GM21367 (cell line): ENCODE data around the gene CT45A8.
"Not testable (repeated sequence)": the region's sequence is repeated elsewhere in the genome, so short reads cannot be mapped to it uniquely, and the experiment has no call there.

Source experiments
- ATAC-seq: cut with Tn5 transposase; IDR thresholded peaks from one replicate; pipeline ENCODE4 v1.9.1; 2021; ENCODE audit not compliant: unreplicated experiment

CT45A8 gene, protein sequence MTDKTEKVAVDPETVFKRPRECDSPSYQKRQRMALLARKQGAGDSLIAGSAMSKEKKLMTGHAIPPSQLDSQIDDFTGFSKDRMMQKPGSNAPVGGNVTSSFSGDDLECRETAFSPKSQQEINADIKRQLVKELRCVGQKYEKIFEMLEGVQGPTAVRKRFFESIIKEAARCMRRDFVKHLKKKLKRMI

DNA sequence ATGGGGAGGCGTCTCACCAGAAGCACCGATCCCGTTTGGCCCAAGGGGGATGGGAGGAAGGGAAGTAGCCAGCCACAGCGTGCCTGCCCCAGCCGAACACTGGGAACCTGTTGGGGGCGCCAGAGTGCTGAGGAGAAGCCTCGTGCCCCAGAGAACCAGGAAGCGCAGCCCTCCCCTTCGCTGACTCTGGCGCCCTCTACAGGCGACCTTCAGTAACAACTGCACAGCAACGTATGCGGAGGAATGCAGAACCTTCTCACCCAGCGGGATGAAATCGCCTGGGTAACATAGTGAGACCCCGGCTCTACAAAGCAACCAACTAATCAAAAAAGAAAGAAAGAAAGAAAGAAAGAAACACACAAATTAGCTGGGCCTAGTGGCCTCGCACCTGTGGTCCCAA, at the start of gene CT45A8:
Gene CT45A8, minus strand, starts transcription at position 101 of the 400 bp plus-strand sequence. CDS start 3,755 bp downstream, outside the sequence.
- not testable (repeated sequence) for ATAC-seq

DNA sequence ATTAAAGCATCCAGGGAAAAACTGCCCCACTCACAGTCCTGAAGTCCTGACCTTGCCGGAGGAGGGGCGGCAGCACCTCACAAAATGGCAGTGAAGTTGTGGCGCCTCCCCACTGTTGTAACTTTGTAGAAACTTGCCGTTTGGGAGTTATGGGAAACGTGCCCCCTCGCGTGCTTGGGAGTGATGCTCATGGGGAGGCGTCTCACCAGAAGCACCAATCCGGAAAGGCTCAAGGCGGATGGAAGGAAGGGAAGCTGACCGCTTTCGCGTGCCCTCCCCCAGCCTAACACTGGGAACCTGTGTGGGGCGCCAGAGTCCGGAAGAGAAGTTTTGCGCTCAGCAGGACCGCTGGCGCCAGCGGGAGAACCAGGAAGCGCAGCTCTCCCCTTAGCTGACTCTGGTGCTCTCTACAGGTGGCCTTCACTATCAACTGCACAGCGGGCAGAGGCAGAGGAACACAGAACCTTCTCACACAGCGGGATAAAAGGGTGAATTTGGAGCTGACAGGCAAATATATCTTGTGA, 39.0 kb upstream of the CT45A8 start, which contains the start of the genes CT45A10 and SAGE1:
Gene CT45A10, minus strand, starts transcription at position 151 of the 524 bp plus-strand sequence. CDS start 8,100 bp downstream, outside the sequence.
Gene SAGE1, plus strand, starts transcription at position 423 of the 524 bp plus-strand sequence. CDS start 2,527 bp downstream, outside the sequence.
- no peak for ATAC-seq

DNA sequence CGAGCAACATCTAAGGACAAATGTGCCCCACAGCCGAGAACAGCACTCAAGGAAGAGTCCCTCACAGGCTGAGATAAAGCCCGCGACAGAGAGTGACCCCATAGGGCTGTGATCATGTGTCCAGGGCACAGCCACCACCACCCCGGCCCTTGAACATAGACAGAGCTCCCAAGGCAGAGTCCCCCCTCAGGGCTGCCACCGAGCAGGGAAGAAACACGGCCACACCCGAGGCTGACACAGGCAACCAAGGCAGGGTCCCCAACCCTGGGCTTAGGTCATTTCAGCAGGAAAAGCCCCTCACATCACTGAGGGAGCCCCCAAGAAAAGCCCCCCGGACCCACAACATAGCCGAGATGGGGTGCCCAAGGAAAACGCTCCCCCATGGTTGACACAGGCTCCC, 38.4 kb upstream of the CT45A8 start:
- no peak for ATAC-seq

DNA sequence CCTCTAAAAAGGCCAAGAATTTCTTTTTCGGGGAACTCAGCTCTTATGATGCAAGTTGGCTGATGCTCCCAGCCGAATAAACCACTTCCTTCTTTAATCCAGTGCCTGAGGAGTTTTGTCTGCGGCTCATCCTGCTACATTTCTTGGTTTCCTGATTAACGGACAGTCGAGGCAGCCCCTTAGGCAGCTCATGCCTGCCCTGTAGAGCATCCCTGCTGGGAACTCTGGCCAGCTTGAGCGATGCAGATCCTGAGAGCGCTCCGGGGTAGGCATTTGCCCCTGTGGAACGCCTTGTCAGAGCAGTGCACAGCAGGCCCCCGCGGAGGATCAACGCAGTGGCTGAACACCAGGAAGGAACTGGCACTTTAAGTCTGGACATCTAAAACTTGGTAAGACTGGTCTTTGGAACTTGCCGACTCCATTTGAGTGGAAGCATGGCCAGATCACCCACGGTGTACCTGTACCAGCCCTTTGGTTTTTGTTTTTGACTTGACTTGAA, 35.8 kb upstream of the CT45A8 start:
- ATAC-seq = no peak

DNA sequence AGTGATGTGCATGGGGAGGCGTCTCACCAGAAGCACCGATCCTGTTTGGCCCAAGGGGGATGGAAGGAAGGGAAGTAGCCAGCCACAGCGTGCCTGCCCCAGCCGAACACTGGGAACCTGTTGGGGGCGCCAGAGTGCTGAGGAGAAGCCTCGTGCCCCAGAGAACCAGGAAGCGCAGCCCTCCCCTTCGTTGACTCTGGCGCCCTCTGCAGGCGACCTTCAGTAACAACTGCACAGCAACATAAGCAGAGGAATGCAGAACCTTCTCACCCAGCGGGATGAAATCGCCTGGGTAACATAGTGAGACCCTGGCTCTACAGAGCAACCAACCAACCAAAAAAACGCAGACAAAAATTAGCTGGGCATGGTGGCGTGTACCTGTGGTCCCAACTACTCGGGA, 34.6 kb upstream of the CT45A8 start:
- ATAC-seq = not testable (repeated sequence)

DNA sequence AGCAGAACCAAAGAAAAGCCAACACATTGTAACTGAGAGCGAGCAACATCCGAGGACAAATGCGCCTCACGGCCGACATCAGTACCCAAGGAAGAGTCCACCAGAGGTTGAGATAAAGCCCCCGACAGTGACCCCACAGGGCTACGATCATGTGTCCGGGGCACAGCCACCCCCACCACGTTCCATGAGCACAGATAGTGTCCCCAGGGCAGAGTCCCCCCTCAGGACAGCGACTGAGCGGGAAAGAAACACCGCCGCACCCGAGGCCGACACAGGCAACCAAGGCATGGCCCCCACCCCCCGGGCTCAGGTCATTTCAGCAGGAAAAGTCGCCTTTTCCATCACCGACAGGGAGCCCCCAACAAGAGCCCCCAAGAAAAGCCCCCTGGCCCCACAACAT, 33.9 kb upstream of the CT45A8 start:
- not testable (repeated sequence) for ATAC-seq

DNA sequence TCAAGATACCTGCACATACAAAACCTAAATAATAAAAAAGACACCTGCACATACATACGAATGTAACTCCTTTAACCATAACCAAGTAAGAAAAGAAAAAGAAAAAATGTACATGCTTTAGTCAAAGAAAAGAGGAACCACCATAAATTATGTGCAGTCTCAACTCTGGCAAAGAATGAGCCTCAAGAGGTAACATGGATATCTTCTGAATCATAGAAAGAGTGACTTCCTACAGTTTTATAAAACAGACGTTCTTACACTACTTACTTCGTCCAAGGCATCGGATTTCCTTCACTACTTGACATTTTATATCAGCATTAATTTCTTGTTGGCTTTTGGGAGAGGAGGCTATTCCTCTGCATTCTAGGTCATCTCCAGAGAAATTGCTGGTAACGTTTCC, 28.4 kb upstream of the CT45A8 start:
- ATAC-seq = not testable (repeated sequence)

DNA sequence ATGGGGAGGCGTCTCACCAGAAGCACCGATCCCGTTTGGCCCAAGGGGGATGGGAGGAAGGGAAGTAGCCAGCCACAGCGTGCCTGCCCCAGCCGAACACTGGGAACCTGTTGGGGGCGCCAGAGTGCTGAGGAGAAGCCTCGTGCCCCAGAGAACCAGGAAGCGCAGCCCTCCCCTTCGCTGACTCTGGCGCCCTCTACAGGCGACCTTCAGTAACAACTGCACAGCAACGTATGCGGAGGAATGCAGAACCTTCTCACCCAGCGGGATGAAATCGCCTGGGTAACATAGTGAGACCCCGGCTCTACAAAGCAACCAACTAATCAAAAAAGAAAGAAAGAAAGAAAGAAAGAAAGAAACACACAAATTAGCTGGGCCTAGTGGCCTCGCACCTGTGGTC, 17.4 kb upstream of the CT45A8 start, which contains the start of gene CT45A9:
Gene CT45A9, minus strand, starts transcription at position 101 of the 400 bp plus-strand sequence. CDS start 3,751 bp downstream, outside the sequence.
- not testable (repeated sequence) for ATAC-seq

DNA sequence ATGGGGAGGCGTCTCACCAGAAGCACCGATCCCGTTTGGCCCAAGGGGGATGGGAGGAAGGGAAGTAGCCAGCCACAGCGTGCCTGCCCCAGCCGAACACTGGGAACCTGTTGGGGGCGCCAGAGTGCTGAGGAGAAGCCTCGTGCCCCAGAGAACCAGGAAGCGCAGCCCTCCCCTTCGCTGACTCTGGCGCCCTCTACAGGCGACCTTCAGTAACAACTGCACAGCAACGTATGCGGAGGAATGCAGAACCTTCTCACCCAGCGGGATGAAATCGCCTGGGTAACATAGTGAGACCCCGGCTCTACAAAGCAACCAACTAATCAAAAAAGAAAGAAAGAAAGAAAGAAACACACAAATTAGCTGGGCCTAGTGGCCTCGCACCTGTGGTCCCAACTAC, 17.2 kb downstream of the CT45A8 start, which contains the start of gene CT45A7:
Gene CT45A7, minus strand, starts transcription at position 101 of the 400 bp plus-strand sequence. CDS start 3,747 bp downstream, outside the sequence.
- not testable (repeated sequence) for ATAC-seq

DNA sequence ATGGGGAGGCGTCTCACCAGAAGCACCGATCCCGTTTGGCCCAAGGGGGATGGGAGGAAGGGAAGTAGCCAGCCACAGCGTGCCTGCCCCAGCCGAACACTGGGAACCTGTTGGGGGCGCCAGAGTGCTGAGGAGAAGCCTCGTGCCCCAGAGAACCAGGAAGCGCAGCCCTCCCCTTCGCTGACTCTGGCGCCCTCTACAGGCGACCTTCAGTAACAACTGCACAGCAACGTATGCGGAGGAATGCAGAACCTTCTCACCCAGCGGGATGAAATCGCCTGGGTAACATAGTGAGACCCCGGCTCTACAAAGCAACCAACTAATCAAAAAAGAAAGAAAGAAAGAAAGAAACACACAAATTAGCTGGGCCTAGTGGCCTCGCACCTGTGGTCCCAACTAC, 34.4 kb downstream of the CT45A8 start, which contains the start of gene CT45A2:
Gene CT45A2, minus strand, starts transcription at position 101 of the 400 bp plus-strand sequence. CDS start 3,747 bp downstream, outside the sequence.
- ATAC-seq = not testable (repeated sequence)

DNA sequence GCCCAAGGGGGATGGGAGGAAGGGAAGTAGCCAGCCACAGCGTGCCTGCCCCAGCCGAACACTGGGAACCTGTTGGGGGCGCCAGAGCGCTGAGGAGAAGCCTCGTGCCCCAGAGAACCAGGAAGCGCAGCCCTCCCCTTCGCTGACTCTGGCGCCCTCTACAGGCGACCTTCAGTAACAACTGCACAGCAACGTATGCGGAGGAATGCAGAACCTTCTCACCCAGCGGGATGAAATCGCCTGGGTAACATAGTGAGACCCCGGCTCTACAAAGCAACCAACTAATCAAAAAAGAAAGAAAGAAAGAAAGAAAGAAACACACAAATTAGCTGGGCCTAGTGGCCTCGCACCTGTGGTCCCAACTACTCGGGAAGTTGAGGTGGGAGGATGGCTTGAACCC, 51.7 kb downstream of the CT45A8 start, which contains the start of gene CT45A6:
Gene CT45A6, minus strand, starts transcription at position 101 of the 400 bp plus-strand sequence. CDS start 3,794 bp downstream, outside the sequence.
- ATAC-seq = not testable (repeated sequence)
